ENCODE measurements around the gene SDC4. TPM values are rescaled to one million over a fixed set of nuclear protein-coding genes. Genes with fewer than 3 reads are reported as not detected.
A peak's percentile ranks its signal among the peaks of the same experiment; 100 is the strongest.

SDC4 gene
- total and polyA plus RNA-seq, 2 experiments from 2014 or later = 28.5 to 39.9 TPM

- Histone ChIP-seq H4K20me1 (replicated peaks; ENCODE audit: insufficient read depth) (no peaks in the 10 kb centered on the region), H3K27me3 (ENCODE audit: insufficient read depth) (peaks cover 9% of the 10 kb centered on the region; the same call in 1 of the 2 replicates), H3K36me3 (ENCODE audit: insufficient read depth) (no peaks in the 10 kb centered on the region), H2AFZ (no peak overlapping the region), H3K9me2 (ENCODE audit: insufficient read depth) (no peaks in the 10 kb centered on the region), H3F3A (replicated peaks; ENCODE audit: low read depth) (0 out of 2 replicates have a peak, but pooled peaks cover 8% of the 10 kb centered on the region), H3K27ac (ENCODE audit: low read depth) (peak overlapping the region; percentile 96), H3K79me2 (replicated peaks; ENCODE audit: insufficient read depth) (peaks cover 87% of the 10 kb centered on the region), H3K4me1 (ENCODE audit: insufficient read depth) (peaks cover 80% of the 10 kb centered on the region), H3K4me3 (peak overlapping the region; percentile 46), H3K4me2 (peak overlapping the region; percentile 98)
- TF ChIP-seq ZNF331 (CRISPR knock-in tag; IDR thresholded peaks at IDR 0.05; ENCODE audit: low read depth) = no peak
- TF ChIP-seq, protein P1, sequence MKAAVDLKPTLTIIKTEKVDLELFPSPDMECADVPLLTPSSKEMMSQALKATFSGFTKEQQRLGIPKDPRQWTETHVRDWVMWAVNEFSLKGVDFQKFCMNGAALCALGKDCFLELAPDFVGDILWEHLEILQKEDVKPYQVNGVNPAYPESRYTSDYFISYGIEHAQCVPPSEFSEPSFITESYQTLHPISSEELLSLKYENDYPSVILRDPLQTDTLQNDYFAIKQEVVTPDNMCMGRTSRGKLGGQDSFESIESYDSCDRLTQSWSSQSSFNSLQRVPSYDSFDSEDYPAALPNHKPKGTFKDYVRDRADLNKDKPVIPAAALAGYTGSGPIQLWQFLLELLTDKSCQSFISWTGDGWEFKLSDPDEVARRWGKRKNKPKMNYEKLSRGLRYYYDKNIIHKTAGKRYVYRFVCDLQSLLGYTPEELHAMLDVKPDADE (IDR thresholded peaks at IDR 0.05) = no peak
- TF ChIP-seq NANOG (IDR thresholded peaks at IDR 0.05; ENCODE audit: borderline replicate concordance) = no peak
- no peak for TF ChIP-seq STAT1 (IDR thresholded peaks at IDR 0.05; ENCODE audit: unreplicated experiment)
- no peak for TF ChIP-seq CREB1 (CRISPR knock-in tag; IDR thresholded peaks at IDR 0.05; ENCODE audit: low read depth)
- TF ChIP-seq POLR2AphosphoS5 (IDR thresholded peaks at IDR 0.05; ENCODE audit: low read depth) = no peak
- no peak for TF ChIP-seq CTCF (conservative IDR thresholded peaks at IDR 0.05; ENCODE audit: low read depth in 2 of 2)
- TF ChIP-seq ZNF462 (CRISPR knock-in tag; IDR thresholded peaks at IDR 0.05) = no peak
- TF ChIP-seq EZH2 (IDR thresholded peaks at IDR 0.05; ENCODE audit: low read depth, unreplicated experiment) = no peak
- TF ChIP-seq ZNF114 (CRISPR knock-in tag; IDR thresholded peaks at IDR 0.05) = no peak
- TF ChIP-seq EZH2phosphoT487 (IDR thresholded peaks at IDR 0.05; ENCODE audit: unreplicated experiment) = no peak
- H3K27me3 Mint-ChIP-seq (ENCODE audit: insufficient read depth, low read depth, poor library complexity) = peaks cover 15% of the 10 kb centered on the region
- H3K4me3 Mint-ChIP-seq = peak overlapping the region; percentile 71; the same call in 1 of the 3 replicates
- peaks cover 90% of the 10 kb centered on the region for H3K4me1 Mint-ChIP-seq
- H3K27ac Mint-ChIP-seq = peak overlapping the region; percentile 96
- no peak for DNase-seq (ENCODE audit: low spot score)
- ATAC-seq = no peak
- peaks cover 18% of the 10 kb centered on the region for H3K36me3 Mint-ChIP-seq (ENCODE audit: low read depth)
- no peaks in the 10 kb centered on the region for H3K9me3 Mint-ChIP-seq
These were observed 4.6 kb downstream of the SDC4 start for GRCh38 chr20:45343532-45344167.
